Hepatic stellate cell (primary cell): ENCODE measurements around the gene SHROOM2.
A peak's percentile ranks its signal among the peaks of the same experiment; 100 is the strongest.
"Not testable (repeated sequence)": the region's sequence is repeated elsewhere in the genome, so short reads cannot be mapped to it uniquely, and the experiment has no call there.

Experiments used
- DNase-seq: peaks from one replicate; pipeline ENCODE4 v3.0.0; 2011; ENCODE audit warnings: low spot score

SHROOM2 gene

DNA sequence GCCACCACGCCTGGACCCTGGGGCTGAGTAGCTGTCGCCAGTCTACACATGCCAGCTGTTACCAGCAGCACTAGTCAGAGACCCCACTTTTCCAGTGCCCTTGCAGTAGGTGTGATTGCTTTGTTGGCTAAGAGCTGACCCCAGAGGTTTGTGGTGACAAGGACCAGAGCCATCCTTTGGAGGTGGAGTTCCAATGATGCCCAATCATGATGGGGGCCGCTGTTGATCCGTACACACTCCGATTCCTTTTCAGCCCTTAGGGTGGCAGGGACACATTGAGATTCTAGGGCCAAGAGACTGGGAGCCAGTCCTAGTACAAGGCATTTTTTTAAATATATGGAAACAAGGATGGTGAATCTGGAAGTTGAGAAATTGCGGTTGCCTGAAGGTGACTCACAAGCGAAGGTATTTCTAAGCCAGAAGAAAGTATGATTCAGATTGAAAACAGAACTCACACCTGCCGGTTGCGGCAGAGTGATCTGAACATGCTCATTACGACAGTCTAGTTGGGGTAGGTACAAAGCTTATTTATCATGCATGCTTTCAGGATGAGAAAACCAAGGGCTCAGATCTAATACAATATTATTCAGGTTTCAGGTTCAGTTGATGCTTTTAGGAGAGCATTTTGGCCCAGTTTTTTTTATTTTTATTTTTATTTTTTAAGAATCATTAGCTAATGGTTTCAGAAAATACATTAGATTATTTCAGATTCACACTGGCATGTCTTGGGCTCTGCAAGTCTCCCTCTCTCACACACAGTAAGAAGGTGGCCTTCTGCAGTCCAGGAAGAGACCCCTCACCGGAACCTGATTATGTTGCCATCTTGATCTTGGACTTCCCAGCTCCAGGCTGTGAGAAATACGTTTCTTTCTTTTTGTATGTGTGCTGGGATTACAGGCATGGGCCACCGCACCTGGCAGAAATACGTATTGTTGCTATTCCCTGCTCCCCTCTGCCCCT is 43.4 kb downstream of the SHROOM2 start:
- no peak for DNase-seq

DNA sequence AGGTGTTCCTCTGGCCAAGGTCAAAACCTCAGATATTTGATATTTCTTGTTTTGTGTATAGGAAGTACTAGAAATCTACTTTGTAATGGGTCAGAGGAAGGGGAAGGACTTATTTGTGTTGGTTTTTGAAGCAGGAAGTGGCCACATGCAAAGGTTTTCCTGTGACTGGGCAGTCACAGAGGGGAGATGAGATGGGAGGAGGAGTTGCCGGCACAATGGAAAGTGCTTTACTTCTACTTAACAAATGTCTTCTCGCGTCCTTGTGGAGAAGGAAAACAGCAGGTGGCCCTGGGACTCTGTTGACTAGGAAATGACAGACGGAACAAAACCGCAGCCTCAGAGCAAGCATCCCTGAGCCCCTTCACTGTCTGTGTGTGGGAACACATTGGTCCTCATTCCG is 46.6 kb downstream of the SHROOM2 start:
- no peak for DNase-seq

DNA sequence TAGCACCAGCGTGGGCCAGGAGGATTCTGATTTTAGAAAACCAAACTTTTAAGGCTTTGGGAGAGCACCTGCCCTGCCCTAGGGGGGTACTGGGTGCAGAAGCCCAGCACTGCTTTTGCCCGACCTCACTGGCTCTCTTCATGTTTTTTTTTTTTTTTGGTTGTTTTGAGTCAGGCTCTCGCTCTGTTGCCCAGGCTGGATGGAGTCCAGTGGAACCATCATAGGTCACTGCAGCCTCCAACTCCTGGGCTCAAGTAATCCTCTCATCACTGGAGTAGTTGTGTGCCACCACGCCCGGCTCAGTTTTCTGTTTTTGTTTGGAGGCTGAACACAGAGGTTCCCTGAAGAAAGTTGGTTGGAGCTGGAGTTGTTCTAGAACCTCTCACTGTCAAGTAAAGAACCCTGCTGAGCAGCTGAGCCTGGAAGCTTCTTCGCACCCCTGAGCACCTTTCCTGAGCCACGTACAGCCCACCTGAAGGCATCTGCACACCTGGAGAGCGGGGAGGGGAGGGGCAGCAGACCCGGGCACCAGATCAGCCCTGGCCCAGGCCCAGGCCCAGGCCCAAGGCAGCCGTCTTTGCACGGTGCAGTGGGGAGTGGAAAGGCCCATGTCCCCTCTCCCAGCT is 49.5 kb downstream of the SHROOM2 start:
- DNase-seq, result no peak

DNA sequence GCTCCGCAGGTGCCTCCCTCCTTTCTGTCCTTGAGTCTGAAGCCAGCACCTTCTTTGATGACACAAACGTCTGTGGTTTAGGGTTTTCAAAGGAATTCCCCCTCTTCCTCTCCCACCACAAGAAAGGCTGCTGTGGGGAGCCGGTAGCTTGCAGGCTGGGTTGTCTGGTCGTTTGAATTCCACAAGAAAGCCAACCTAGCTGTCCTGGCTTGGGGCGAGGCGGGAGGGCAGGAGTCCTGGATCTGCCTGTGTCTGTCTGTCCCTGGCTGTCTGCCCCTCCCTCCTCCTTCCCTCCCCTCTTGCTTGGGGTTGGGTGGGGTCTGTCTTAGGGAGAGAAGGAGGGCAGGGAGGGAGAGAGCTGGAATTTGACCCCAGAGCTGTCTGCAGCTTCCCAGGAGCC is 56.3 kb downstream of the SHROOM2 start:
- no peak for DNase-seq

DNA sequence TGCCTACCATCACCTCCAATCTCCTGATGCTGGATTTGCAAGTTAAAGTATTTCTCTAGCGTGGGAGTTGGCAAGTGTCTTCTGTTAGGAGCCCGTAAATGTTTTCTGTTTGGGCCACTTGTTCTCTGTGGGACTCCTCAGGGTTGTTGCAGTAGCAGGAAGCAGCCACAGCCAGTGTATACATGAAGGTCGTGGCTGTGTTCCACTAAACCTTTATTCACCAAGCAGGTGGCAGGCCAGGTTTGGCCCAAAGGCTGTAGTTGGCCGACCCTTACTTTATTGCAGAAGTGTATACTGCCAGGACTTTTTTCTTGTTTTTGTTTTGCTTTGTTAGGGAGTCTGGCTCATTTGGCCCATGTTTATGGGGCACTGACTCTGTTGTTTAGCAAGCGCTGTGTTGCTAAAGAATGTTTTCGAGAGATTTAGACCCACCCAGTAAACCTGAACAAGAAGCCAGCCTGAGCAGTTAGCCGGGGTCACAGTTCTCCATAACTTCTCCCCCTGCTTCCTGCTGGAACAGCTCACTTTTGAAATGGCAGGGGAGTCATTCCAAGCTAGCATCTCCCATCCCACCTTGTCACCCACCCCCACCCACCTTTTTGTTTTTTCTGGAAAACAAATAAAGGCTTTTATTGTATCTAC is 58.8 kb downstream of the SHROOM2 start:
- no peak for DNase-seq

DNA sequence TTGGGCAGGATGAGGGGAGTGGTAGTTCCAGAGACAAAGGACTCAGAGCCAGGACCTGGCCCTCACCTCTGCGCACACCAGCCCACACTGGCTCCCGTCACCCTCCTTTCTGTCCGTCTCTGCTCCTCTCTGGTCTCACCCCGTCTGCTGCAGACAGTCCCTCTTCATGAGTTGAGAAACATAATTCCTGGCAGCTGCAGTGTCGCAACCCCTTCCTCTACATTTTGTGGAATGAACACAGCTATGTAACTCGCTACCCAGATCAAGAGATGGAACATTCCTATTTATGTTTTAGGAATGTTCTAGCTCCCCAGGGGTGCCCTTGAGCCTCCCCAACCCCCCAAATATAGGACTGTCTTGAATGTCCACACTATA is 59.3 kb downstream of the SHROOM2 start:
- DNase-seq, result no peak

DNA sequence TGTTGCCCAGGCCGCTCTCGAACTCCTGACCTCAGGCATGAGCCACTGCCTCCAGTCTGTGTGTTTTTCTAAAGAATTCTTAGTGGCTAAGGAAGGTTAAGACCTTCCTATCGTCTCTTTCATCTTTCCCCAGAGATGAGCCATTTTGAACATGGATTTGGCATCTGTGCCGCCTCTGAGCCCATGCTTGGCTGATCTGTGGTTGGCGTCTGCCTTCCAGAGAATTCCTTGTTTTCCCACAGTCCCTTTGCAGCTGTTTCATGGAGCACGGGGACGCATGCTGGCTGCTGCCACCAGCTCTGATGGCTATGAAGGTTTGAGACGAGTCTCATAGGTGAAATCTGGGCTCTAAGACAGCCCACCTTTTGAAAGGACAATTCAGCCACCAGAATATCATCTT is 60.4 kb downstream of the SHROOM2 start:
- DNase-seq, result no peak

DNA sequence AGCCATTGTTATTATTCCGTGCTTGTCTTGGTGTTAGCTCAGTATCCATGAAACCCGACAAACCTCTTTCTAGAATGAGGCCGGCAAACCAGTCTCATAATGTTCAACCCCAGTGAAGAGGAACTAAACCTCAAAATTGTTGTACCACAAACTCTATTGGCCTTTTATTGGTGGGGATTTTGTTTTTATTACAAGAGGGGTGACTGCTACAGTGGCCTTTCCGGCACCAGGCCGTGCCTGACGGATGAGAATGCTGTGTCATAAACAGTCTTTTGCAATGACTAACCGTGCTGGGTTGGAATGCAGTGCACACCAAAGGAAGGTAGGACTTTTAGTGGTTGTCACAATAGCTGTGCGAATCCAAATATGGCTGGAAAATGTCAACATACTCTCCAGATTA is 60.8 kb downstream of the SHROOM2 start:
- peak; percentile 26 for DNase-seq

DNA sequence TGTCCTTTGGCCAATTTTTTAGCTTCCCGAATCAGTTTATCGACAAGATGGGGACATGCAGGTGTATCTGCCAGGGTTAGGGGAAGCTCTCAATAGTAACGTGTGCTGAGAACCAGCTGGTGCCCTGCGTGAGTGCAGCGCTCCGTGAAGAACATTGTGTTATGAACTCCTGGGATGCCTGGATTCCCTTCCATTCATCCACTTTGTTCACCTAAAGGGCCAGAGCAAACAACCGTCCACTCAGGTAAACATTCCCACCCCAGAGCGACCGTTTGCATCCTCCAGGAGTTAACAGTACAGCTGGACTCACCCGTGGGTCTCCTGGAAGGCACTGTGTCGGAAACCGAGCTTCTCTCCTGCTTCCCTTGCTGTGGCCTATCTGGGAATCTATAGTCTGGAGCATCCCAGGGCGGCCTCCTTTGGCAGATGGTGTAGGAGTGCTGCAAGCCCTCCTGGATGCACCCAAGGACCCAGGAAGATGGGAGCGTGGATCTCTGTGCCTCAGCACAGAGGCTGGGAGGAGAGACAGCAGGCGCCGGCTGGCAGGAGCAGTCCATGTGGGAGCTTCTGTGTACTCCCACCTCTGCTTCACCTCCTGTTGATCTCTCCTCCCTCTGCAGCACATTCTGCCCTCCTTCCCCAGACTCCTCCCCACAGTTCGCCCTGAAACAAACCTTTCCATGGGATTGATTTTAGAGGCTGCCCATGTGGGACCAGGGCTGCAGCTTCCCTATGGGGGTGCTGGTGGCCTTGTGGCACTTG is 62.7 kb downstream of the SHROOM2 start:
- no peak for DNase-seq

DNA sequence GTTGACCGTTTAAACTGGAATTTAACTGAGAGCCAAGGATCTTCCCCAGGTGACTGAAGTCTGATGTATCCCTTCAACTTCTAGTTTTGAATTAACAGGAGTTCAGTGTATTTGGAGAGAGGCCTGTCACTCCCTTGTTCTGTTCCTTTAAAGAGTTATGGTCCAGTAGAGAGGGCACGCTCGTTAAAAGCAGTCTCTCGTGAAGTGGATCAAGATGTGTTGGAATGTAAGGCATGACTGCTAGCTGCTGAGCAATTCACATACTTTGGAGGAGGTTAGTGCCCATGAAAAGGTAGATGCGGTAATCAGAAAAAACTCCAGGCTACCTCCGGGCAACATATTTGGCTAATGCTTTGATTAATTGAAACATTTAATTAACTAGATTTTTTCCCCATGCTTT is 65.7 kb downstream of the SHROOM2 start:
- no peak for DNase-seq

DNA sequence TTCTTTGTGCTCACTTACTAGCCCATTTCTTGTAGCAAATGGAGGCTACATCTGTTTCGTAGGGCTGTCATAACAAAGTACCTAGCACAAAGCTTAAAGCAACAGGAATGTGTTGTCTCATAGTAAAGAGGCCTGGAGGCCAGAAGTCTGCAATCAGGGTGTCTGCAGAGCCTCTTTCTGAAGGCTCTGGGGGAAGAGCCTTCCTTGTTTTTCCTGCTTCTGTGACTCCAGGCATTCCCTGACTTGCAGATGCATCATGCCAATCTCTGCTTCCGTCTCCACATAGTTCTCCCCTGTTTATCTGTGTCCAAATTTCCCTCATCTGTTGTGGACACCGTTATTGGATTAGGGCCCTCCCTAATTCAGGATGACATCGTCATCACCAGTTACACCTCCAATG is 67.1 kb downstream of the SHROOM2 start:
- DNase-seq, result no peak

DNA sequence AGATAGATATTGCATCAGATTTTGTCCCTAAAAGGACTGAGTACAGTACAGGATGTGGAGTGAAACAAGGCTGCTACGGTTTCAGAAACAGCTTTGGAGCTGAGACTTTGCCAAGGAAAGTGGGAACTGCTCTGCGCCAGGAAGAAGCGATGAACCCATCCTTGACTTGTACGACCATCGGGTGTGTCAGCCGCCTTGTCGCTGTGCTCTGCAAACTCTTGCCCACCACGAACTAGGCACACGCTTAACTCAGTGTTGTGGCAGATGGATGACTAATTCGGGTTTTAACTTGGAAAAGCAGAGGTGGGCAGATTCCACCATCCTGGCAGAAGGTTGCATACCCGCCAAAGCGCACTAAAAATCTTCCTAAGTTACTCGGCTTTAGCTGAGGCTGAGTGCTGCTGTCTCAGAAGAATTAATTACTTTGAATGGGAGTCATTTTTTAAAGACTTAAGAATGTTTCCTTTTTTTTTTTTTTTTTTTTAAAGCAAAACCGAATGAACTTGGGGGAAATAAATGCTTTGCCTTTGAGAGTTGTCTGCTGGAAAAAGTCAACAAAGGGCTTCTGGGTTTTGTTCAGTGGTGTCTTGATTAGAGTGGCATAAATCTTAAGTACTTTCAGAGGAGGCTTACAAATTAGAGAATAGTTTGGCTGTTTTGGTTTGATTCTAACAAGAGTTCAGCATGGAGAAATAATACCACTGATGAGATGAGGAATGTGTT is 69.5 kb downstream of the SHROOM2 start:
- no peak for DNase-seq

DNA sequence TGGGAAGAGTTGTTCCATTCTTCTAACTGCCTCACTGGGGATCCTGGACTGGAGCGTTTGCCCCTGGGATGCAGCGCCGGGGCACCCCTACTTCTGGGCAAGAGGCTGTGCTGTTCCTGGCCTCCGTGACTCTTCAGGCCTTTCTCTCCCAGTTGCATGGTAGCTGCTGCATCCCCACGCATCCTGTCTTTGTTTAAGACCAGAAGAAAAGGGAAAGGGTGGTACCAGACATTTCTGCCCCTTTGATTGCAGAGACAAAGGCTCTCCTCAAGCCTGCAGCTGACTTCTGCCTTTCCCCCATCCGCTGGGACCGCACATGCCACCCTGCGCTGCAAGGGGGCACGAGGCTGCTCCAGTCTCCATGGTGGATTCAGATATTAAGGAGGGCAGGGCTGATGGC is 70.4 kb downstream of the SHROOM2 start:
- DNase-seq, result no peak

DNA sequence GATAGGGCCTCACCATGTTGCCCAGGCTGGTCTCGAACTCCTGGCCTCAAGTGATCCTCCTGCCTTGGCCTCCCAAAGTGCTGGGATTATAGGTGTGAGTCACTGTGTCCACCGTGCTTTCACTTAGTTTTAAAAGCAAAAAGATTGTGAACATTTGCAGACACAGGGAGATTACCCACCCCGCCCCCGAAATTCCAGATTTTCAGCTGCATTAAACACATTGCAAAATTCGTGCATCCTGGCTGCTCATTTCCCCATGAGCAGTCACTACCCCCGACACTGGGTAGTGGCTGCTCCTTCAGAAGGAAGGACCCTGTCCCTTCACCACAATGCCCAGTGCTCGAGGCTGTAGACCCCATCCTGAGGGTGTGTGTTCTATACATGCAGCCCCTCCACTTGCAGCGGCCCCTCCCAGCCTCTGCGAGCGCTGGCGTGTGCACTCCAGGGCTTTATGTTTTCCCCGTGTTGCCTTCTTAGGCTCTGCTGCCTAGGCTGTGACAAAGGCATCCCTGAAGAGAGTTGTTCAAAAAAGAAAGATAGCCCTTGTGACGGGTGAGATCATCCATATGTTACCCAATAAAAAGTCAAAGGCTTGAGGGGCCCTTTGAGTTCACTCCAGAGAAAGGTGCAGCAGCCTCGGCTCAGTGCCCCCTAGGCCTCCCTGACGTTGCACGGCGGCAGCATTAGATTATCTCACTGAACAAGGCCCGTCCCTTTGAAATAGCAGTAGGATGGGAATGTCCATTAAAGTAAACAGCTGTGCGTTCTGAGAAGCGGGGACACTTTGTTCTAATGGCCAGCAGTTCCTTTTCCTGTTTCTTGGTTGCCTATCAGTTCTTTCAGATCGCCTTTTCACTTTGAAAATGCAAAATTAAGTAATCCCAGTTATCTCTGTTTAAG is 71.6 kb downstream of the SHROOM2 start:
- no peak for DNase-seq

DNA sequence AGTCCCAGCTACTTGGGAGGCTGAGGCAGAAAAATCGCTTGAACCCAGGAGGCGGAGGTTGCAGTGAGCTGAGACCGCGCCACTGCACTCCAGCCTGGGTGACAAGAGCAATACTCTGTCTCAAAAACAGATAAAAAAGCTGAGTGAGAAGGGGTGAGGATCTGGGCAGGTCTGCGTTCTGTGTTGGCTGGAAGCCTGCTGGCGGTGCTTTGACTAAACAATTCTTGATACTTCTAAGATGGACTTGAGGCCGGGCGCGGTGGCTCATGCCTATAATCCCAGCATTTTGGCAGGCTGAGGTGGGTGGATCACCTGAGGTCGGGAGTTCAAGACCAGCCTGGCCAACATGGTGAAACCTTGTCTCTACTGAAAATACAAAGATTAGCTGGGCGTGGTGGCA is 72.5 kb downstream of the SHROOM2 start:
- not testable (repeated sequence) for DNase-seq

DNA sequence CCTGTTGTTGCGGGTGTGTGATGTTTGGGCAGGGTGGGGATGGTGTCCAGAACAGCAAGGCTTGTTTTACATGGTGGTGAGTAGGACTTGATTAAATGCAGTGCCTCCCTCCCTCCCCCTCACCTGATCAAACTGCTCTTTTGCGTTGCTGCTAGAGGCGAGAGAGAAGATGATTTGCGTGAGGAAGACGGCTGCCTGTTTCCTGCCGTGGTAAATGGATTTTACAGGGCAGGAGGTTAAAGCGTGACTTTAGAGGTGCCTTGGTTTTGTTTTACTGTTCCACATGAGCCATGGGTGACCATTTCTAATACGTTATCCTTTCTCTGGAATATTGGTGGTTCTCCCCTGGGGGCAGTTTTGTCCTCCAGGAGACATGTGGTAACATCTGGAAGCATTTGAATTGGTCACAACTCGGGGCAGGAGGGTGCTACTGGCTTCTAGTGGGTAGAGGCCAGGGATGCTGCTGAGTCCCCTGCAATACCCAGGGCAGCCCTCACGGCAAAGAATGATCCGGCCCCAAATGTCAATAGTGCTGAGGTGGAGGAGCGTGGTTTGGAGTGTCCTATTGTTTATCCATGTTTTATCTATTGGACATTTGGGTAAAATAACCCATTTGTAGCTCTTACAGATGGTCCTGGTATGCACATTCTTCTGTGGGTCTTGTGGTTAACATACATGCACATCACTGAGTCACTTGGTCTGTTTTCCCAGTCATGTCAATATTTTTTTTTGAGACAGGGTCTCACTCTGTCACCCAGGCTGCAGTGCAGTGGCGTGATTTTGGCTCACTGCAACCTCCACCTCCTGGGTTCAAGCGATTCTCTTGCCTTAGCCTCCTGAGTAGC is 73.7 kb downstream of the SHROOM2 start:
- peak; percentile 57 for DNase-seq

DNA sequence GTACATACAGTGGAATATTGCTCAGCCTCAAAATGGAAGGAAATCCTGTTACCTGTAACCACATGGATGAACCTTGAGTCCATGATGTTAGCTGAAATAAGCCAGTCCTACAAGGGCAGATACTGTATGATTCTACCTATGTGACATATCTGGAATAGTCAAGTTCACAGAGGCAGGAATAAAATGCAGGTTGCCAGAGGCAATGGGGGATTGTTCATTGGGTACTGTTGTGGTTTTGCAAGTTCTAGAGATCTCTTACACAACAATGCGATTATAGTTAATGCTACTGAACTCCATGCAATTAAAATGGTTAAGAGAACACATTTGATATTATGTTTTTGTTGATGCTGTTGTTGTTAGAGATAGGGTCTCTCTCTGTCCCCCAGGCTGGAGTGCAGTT is 74.6 kb downstream of the SHROOM2 start:
- no peak for DNase-seq

DNA sequence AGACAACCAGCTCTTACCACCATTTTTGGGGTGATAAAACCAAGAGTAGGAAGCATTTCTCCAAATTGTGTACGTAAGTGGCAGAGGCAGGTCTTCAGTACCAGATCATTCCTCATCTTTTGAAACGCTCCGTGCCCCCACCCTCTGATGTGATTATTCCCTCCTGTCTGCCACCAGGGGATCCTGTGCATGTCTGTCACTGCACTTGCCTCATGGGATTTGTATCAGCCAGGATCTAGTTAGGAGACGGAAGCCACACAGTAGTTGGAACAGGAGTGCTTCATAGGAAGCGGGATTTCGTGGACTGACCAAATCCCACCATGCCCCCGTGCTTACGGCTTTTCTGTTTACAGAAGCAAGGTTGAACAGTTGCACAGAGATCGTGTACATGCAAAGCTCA is 75.5 kb downstream of the SHROOM2 start:
- DNase-seq, result no peak

DNA sequence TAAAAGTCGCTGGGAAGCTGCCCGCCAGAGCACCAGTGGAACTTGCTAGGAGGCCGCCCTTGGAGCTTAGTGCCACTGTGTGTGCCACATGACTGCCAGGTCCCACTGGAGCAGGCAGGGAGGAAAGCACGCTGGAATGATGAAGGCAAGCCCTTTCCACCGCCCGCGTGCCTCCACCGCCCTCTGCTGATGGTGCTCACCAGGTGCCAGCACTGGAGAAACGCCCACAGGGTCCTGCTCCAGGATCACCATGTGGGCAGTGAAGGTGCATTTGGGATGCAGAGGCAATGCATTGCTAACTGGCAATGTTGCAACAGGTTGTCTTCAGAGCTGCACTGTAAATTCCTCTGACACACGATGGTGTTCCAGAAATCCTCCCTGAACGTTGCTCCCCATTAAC is 76.3 kb downstream of the SHROOM2 start:
- no peak for DNase-seq

DNA sequence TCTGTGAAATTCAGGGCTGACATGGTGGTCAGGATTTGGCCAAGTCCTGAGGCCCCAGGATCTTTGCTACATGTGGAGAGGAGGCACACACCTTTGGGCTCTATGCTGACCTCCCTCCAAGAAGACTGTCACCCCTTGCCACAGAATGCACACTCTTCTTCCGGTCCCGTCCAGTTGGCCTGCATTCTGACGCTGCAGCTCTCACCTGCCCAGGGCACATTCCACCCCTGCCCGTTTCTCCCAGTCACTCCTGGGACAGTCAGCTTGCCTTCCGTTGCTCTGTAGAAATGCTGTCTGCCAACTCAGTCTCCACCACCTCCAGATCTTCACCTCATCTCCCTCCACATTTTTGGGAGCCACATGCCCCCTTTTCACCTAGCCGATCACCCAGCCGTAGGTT is 76.7 kb downstream of the SHROOM2 start:
- no peak for DNase-seq
